RCC 7860 (cell line): ENCODE results near the gene ZNF511.

ENCODE experiments used
- DNase-seq: peaks from one replicate; pipeline ENCODE4 v3.0.0-alpha.2; 2015; ENCODE audit warnings: low spot score
- FAIRE-seq: peaks from 2 replicates; lab custom pipeline; 2012; peaks lifted over from hg19 to GRCh38; lab: Jason Lieb, UNC

Gene ZNF511

DNA sequence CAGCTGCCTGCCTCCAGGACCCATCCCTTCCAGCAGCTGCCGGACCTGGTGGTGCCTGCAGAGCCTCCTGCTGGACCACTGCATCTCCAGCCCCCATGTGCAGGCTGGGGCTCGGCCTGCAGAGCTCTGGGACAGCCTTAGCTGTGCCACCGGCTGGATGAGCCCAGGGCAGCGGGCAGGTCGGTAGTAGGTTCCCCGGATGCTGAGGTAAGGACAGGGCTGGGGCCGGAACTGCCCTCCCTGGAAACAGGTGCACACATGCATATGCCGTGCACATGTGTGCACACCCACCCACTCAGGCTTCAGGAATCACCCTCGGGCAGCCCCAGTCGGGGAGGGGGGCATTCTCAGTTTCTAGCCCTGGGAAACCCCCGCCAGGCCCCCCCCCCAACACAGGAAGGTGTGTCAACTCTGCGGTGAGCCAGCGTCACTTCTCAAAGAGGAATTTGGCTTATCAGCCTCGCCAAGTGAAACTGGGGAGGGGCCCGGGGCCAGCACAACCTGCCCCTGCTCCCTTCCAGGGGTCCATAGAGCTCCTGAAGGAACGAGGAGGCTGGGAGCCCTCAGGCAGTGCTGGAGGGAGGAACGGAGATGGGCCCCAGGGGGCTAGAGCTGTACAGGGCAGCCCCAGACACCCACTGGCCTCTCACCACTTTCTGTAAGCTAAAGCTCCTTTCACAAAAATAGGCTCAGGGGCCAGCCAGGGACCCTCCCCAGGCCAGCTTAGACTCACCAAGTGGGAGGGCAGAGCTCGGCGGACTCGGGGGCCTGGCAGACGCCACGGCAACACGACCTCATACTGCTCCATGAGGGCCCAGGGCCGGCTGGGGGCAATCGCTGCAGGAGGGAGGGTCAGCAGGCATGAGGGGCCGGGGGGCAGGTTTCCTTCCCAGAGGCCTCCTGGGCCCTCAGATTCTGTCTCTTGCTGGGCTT lies 33.7 kb upstream of the ZNF511 start:
- FAIRE-seq (no peak), DNase-seq (no peak)

DNA sequence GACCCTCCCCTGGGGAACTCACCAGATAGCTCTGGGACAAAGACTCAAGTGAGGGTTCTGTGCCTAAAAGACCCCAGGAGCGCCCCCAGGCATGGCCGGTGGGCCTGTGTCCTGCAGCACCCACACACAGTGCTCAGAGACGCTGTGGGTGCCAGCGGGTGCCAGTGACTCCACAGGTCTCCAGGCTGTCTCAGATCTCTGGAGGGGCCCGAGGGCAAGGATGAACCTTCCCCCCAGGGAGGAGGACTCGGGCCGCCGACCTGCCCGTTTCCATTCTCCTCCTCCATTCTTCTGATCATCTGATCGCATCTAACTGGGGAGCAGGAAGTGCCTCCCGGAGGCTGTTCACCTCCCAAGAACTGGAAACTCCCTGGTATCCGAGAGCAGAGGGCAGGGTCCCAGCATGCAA lies 33.0 kb upstream of the ZNF511 start:
- FAIRE-seq (no peak), DNase-seq (no peak)

DNA sequence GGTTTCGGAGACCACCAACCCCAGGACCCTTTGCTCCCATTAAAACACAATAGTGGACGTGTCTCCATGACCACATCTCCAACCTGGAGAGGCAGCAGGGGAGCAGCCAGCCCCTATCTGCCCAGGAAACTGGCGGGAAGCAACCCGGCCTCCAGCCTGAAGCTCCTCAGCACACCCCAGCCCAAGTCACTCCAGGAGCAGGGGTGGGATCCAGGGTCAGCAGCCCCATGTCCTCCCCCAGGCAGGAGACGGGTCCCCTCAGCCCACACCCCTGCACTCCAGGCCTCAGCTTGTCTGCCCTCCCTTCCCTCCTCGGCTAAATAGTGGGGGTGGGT lies 32.6 kb upstream of the ZNF511 start:
- DNase-seq (no peak), FAIRE-seq (no peak)

DNA sequence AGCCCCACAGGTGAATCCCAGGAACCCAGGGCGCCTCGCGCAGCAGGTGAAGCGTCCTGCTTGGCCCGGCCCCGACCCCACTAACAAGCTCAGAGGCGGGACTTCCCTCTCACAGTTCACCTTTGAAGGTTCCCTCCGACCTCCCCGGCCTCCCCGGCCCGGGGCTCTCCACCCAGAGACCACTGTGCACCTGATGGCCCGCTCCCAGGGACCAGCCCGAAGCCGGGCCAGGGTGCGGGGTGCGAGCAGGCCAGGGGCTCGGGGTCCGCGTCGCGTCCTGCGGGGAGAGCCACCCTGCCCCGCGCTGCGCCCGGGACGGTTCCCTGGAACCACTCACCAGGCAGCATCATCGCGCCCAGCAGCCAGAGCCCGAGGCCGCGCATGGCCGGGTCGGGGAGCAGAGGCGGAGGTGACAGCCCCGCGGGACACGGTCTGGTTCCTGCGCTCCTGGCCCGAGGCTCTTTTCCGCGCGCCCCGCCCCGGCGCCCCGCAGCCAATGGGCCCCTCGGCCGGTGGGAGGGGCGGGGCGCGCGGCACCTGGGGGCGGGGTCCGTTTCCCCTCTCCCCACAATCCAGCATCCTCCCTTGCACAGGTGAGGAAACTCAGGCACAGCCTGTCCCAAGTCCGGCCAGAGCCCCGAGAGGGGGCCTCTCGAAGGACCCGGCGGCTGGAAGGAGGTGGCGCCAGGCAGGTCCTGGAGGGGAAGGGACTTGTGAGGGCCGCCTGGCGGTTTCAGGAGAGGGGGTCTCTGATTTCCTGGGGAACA lies 32.1 kb upstream of the ZNF511 start, which contains the start of gene ADAM8:
TSS of gene ADAM8 (minus strand) at position 434 of the 767 bp plus-strand sequence. CDS start at position 383, 51 bp downstream.
- DNase-seq (no peak), FAIRE-seq (no peak)

DNA sequence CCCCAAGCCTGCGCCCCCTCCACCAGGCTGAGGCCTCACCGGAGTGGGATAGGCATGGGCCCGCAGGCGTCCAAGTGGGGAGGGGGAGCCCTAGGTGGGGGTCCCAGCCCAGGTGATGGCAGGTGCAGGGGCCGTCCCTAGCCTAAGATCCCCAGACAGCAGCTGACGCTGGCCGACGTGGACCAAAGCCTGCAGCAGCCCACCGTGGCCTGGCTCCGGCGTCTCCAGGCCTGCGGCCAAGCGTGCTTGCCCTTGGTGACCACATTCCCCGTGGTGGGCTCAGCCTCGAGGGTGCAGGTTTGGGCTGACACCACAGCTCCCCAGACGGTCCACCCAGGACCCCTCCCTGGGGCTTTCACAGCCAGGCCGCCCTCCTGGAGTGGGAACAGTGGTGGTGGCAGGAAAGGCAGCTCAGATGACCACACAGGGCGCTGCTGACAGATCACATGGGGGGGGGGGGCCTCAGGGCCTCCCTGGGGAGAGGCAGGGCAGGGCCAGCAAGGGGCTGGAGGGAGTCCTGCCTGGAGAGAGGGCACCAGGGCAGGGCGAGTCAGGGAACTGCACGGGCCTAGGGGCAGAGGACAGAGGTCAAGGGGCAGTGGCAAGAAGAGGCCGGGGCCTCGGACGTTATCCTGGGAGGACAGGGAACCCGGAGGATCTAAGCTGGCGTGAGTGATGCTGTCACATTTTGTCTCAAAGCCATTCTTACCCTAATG lies 31.3 kb upstream of the ZNF511 start:
- no peak for FAIRE-seq

DNA sequence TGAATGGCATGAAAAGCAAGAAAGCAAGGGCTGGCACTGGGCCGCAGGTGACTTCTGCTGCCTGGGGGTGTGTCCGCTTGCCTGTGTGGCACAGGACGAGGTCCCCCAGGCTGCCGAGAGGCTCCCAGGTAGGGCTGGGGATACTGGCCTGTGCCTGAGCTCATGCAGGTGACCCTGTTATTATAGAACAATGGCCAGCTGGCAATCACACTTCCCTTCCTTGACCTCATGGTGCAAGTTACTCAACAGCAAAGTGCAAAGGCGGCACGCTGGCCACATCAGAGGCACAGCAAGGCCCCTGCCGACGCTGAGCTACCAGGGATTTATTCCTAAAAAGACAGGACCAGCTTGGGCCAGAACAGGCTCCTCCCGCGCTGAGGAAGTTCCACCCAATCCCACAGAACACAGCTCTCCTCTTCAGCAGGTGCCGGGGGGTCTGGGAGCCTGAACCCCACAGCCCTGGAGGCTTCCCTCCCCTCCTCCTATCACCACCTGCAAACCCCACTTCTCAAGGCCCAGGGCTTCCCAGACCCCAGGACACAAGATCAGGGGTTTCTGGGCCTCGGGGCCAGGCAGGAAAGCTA lies 30.6 kb upstream of the ZNF511 start:
- DNase-seq = no peak
- FAIRE-seq = no peak

More for the DNA sequence above, 31.3 kb upstream of the ZNF511 start:
- no peak for DNase-seq

DNA sequence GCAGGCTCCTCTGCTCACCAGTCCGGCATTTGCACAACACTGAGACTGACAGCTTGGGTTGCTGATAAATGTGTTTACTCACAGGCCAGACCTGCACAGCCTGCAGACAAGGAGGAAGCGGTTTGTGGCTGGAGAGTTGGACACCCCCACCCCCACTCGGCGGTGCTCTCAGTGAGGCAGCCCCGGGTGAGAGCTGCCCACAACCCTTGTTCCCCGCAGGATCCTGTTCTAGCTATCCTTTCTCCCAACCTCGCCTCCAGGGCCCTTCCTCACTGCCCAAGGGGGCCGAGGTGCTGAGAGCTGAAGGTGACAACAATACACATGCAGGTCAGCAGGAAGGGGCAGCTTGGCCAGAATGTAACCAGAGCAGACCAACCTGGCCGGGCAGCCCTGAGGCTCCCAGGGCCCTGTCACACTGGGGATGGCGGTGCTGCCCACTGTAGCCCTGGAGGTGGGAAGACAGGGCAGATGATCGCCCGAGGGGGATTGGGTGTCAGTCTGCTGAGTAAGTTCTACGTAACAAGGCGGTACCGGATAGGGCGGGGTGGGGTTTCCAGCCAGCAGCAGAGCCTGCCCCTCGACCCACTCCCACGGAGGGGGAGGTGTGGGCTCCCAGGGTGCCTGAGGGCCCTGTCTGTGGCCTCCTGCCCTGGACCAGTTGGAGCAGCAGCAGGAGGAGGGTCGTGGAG lies 30.0 kb upstream of the ZNF511 start:
- FAIRE-seq (no peak), DNase-seq (peak; percentile 65)

DNA sequence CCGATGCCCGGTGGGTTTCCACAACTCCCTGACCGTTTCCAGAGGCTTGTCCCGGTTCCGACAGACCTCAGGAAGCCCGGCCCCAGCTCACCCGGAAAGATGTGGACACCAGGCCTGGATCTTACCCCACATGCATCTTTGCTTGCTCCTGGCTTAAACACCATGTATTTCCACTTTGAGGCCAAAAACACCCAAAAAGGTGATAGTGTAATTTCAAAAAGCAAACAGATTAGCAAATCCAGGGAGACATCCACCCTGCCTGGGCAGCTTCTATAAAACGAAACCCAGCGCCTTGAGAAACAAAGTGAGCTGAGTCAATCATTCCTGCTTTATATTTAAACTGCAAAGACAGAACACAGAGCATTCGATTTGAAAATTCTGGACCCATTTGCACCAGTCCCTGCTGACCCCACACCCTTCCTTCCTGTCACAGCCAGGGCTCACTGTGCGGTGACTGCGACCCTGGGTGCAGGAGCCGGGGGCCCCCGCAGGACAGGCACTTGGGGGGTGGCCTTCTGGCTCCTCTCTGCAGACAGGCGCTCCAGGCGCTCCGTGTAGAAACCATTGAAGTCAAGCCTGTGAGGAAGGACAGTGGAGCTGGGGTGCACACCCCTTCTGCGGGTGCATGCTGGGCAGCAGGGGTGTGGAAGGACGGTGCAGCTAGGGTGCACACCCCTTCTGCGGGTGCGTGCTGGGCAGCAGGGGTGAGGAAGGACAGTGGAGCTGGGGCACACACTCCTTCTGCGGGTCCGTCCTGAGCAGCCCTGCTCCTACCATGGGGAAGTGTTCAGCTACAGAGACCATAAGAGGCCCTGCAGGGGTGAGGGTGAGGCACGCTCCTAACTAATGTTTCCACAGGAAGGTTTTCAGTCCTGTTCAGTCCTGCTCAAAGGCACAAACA lies 29.1 kb upstream of the ZNF511 start:
- no peak for FAIRE-seq
- no peak for DNase-seq

DNA sequence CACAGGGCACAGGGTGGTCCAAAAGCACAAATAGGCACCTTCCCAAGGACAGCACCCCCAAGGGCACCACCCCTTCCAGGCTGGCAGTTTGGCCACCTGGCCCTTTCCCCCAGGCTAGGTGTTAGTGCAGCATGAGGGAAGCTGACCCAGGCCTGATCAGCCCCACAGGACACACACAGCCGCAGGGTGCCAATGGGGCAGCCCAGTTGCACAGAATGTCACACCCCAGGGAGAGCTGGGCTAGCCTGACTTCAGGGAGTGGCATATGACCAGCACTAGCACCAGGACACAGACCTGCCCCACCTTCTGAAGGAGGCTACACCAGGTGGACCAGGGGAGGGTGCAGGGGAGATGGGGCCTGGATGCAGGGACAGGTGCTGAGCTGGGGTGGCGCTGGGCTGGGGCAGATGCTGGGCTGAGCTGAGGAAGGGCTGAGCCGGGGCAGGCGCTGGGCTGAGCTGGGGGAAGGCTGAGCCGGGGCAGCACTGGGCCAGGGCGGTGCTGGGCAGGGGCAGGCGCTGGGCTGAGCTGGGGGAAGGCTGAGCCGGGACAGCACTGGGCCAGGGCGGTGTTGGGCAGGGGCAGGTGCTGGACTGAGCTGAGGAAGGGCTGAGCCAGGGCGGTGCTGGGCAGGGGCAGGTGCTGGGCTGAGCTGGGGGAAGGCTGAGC lies 28.2 kb upstream of the ZNF511 start:
- no peak for DNase-seq
- FAIRE-seq = no peak

DNA sequence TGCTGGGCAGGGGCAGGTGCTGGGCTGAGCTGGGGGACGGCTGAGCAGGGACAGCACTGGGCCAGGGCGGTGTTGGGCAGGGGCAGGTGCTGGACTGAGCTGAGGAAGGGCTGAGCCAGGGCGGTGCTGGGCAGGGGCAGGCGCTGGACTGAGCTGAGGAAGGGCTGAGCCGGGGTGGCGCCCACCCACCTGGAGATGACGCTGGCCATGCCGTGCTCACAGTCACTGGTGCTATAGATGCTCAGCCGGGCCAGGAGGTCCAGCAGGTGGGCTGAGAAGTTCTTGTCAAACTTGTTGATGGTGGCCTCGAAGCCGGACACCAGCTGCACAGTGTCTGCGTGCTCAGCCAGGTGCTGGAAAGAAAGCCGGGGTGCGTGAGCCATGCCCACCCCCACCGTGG lies 27.6 kb upstream of the ZNF511 start:
- no peak for FAIRE-seq
- no peak for DNase-seq

DNA sequence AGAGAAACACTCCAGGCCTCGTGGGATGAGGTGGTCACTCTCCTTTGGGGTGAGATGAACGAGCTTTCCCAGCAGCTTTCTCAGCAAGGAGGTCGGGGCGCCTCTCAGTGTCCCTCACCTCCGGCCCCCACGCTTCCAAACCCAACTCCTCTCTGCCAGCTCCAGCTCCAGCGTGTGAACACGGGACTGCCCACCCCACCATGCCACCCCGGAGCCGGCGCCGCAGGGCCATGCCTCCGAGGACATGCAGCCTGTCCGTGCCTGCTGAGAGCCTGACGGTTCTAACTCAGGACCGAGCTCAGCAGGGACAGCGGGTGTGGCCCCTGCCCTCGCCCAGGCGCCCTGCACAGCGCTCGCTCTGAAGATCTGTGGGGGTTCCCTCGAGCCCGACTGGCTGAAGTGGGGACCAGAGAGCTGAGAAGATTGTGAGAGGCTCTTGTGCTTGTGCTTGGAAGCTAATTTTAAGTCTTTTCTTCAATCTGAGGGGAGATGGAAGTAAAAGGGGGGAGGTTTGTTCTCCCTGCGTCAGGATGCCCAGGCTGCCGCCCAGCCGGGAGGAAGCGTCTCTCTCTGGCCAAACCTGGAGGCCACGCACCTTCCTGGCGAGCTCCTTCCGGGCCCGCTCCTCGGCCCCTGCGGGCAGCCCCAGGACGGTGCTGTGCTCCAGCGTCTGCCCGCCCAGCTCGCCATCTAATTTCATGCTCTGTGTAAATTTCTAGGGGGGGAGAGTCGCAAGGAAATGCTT lies 26.9 kb upstream of the ZNF511 start:
- FAIRE-seq = no peak
- no peak for DNase-seq

DNA sequence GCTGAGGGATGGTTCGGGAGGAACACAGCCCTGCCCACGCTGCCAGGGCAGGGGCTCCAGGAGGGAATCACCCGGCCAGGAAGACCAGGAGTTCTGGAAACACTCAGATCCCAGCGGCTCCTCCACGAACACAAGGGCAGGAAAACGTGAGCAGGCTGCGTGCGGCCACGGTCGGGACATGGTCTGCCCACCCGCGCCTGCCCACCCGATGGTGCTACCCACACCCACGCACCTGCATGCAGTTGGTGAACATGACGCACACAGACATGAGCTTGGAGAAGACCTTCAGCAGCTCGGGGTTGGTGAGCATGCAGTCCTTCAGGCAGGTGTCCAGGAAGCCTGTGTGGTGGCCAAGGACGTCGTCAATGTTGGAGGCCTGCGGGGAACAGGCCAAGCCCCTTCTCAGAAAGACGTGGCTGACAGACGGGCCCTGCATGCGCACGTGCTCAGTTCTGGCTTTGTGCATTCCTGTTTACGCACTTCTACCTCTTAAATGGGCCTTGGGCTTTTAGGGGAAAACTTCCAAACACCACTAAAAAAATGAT lies 25.8 kb upstream of the ZNF511 start:
- FAIRE-seq = no peak
- no peak for DNase-seq

DNA sequence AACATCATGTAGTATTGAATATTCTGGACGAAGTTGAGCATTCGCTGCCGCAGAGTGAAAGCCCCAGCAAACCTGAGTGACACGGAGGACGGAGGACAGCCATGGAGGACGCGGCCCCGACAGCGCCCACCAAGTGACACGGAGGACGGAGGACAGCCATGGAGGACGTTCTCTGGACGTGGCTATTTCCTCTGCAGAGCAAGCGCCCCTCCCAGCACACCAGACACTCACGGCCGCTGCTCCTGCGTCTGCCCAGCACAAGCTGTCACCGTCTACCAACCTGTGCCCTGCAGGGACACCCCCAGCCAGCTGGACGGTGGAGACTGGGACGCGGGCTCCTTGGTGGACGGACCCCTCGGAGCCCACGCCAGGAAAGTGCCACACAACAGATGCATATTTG lies 24.8 kb upstream of the ZNF511 start:
- no peak for DNase-seq
- no peak for FAIRE-seq

DNA sequence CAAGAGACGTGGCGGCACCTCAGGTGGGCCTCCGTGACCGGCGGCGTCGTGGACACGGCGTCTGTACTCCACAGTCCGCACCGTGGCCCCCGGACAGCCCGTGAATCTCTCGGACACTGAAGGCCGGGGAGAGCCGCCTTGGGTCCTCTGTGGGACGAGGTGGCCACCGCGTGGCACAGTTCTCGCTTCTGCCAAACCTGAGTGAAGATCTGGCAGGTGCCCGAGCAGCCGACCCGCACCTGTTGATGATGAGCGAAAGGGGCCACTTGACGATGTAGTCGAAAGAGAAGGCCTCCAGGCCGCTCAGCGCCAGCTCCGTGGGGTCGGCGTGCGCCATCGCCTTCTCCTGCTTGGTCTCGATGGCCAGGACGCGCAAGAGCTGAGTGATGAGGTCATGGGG lies 23.5 kb upstream of the ZNF511 start:
- DNase-seq (no peak), FAIRE-seq (no peak)

DNA sequence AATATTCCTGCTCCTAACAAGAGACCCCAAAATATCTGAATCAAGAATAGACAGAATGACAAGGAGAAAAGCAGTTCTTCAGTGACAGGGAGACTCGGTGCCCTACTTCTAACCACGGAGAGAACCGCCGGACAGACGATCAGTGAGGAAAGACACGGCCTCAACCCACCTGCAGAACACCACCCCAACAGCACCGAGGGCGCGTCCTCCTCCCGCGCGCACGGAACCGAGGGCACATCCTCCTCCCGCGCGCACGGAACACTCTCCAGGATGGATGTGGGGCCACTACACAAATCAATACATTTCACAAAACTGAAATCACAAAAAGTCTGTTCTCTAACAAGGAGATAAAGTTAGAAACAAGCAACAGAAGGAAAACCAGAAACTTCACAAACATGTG lies 22.3 kb upstream of the ZNF511 start:
- DNase-seq (no peak), FAIRE-seq (no peak)

DNA sequence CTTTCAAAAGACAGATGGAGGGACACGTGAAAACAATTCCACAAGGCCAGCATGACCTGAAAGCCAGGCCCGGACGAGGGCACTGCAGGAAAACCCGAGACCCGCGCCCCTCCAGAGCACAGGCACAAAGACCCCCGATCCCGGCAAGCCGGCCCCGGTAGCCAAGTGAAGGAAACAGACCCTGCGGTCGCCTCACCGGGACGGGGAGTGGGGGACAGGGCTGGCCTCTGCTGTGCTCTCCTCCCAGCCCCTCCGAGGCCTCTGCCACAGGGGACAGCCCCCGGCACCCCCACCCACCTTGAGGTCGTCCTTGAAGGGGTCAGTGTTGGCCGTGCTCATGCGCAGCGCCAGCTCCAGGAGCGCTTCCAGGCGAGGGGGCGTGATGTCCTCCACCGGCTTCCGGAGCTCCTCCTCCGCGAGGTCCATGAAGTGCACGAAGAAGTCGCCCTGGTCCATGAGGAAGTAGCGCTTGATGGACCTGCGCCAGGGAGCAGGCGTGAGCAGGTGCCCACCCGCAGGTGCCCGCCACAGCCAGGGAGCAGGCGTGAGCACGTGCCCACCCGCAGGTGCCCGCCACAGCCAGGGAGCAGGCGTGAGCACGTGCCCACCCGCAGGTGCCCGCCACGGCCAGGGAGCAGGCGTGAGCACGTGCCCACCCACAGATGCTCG lies 20.7 kb upstream of the ZNF511 start:
- DNase-seq (no peak), FAIRE-seq (no peak)

DNA sequence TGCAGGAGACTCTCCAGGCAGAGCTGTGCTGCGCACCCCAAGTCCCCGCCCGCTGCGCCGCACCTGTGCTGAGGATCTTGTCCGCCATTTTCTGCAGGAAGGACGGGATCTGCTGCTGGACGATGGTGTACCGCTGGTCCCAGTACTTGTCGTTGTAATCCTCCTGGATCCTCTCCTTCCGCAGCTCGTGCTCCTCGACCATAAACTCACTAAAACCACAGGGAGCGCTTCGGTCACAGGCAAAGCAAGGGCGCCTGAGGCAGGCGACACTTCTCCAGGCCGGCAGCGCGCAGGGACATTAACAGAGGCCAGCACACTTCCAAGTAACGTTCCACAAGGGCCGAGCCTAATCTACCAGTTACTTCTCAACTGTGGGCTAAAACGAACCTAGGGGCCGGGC lies 19.0 kb upstream of the ZNF511 start:
- no peak for DNase-seq
- FAIRE-seq = no peak
